SU-DHL-6 (cell line): Measurements from ENCODE around the gene EMC7.

ENCODE experiments used
- CTCF ChIP-seq: fragments of 200-600 bp; sonication (generic); IDR thresholded peaks from one replicate; pipeline ENCODE4 v1.5.1; 2017; ENCODE audit warnings: antibody characterized with exemption, mild to moderate bottlenecking, low read length, moderate library complexity; ENCODE audit not compliant: insufficient read depth, poor library complexity, severe bottlenecking
- EZH2phosphoT487 ChIP-seq: fragments of 200-600 bp; sonication (generic), shearing (Covaris generic); conservative IDR thresholded peaks from 2 replicates; pipeline ENCODE4 v1.6.1; 2018; ENCODE audit warnings: mild to moderate bottlenecking, antibody characterized with exemption, low read length, moderate library complexity, mixed read lengths

- TF ChIP-seq CTCF = no peak
- TF ChIP-seq EZH2phosphoT487 = no peak
Observed at GRCh38 chr15:34065261-34065660, 36.4 kb downstream of the EMC7 start.
